PC-3 (cell line): Measurements from ENCODE around the gene MX1. TPM values are rescaled to one million over a fixed set of nuclear protein-coding genes. Genes with fewer than 3 reads are reported as not detected.

ENCODE experiments used
- ATAC-seq: fragments of 200-7000 bp; cut with Tn5 transposase; 2 replicates; pipeline ENCODE4 v1.9.1; 2020; ENCODE audit warnings: mild to moderate bottlenecking, moderate library complexity
- BruUV-seq: library from RNA; stranded (reverse); fragments of 400-500 nt; replicated peaks from 2 replicates; lab custom pipeline; 2021; lab: Mats Ljungman, UMichigan
- CTCF ChIA-PET: fragments of 300-600 bp; sonication (Branson Sonifier 250); formaldehyde crosslinking; loops from one replicate; lab custom pipeline; 2022; ENCODE audit warnings: antibody characterized with exemption; lab: Charles Lee
- POLR2A ChIA-PET: fragments of 300-600 bp; sonication (Branson Sonifier 250); formaldehyde crosslinking; loops from one replicate; lab custom pipeline; 2022; ENCODE audit warnings: antibody characterized with exemption; ENCODE audit not compliant: unreplicated experiment; lab: Charles Lee
- DNase-seq: peaks from one replicate; pipeline ENCODE4 v3.0.0-alpha.2; 2015
- H2AFZ ChIP-seq: fragments of 300-600 bp; sonication (generic); 2 replicates; pipeline ENCODE4 v1.6.0; 2016; ENCODE audit warnings: antibody characterized with exemption, low read length
- H3F3A ChIP-seq: fragments of 300-600 bp; sonication (generic); one replicate; pipeline ENCODE4 v1.6.0; 2017; ENCODE audit warnings: antibody characterized with exemption, low read length, control low read depth, mild to moderate bottlenecking; ENCODE audit not compliant: unreplicated experiment
- H3K27ac ChIP-seq: fragments of 300-600 bp; sonication (generic); 2 replicates; pipeline ENCODE4 v1.5.1; 2016; ENCODE audit warnings: mild to moderate bottlenecking, low read length
- H3K27me3 ChIP-seq: fragments of 300-600 bp; sonication (generic); 2 replicates; pipeline ENCODE4 v1.6.1; 2016; ENCODE audit warnings: low read length, mixed read lengths
- H3K36me3 ChIP-seq: fragments of 300-600 bp; sonication (generic); 2 replicates; pipeline ENCODE4 v1.6.1; 2016; ENCODE audit warnings: low read depth, mixed run types, low read length, mixed read lengths
- H3K4me1 ChIP-seq: fragments of 300-600 bp; sonication (generic); 2 replicates; pipeline ENCODE4 v1.5.1; 2016; ENCODE audit warnings: low read length; ENCODE audit not compliant: insufficient read depth
- H3K4me2 ChIP-seq: fragments of 300-600 bp; sonication (generic); 2 replicates; pipeline ENCODE4 v1.6.0; 2016; ENCODE audit warnings: low read length
- H3K4me3 ChIP-seq: fragments of 300-600 bp; sonication (generic); 2 replicates; pipeline ENCODE4 v1.5.1; 2016; ENCODE audit warnings: mild to moderate bottlenecking, low read length, mixed read lengths
- H3K79me2 ChIP-seq: fragments of 300-600 bp; sonication (generic); 2 replicates; pipeline ENCODE4 v1.6.1; 2017; ENCODE audit warnings: low read length, mixed read lengths
- H3K9ac ChIP-seq: fragments of 300-600 bp; sonication (generic); 2 replicates; pipeline ENCODE4 v1.6.0; 2016; ENCODE audit warnings: mild to moderate bottlenecking, low read length
- H3K9me2 ChIP-seq: fragments of 300-600 bp; sonication (generic); replicated peaks from 2 replicates; pipeline ENCODE4 v1.6.1; 2016; ENCODE audit warnings: mixed run types, low read length, mixed read lengths
- H3K9me3 ChIP-seq: fragments of 300-600 bp; sonication (generic); 2 replicates; pipeline ENCODE4 v1.6.1; 2016; ENCODE audit warnings: low read length, mixed read lengths
- H4K20me1 ChIP-seq: fragments of 300-600 bp; sonication (generic); 2 replicates; pipeline ENCODE4 v1.6.1; 2016; ENCODE audit warnings: low read length, mixed read lengths
- CTCF ChIP-seq: fragments of 300-600 bp; sonication (generic); conservative IDR thresholded peaks from 2 replicates; pipeline ENCODE4 v1.5.1; 2017; ENCODE audit warnings: antibody characterized with exemption, low read depth, mild to moderate bottlenecking, low read length
- EZH2 ChIP-seq: fragments of 300-600 bp; sonication (generic); IDR thresholded peaks from one replicate; pipeline ENCODE4 v1.6.1; 2017; ENCODE audit warnings: antibody characterized with exemption, mild to moderate bottlenecking, low read length; ENCODE audit not compliant: unreplicated experiment
- EZH2phosphoT487 ChIP-seq: fragments of 300-600 bp; sonication (generic); IDR thresholded peaks from 2 replicates; pipeline ENCODE4 v1.6.1; 2018; ENCODE audit warnings: mild to moderate bottlenecking, antibody characterized with exemption, low read length, borderline replicate concordance
- intact Hi-C: fragments of 100-400 bp; cut with micrococcal nuclease; formaldehyde crosslinking; loops from 2 replicates; pipeline ENCODE4 v1.9.0; 2023
- total RNA-seq: library from RNA; depleted of rRNA; stranded (reverse); fragments of >200 nt; gene quantifications from 2 replicates; pipeline ENCODE4 v1.2.3, GENCODE V29; 2014

Gene MX1
- total RNA-seq, 1 experiment from 2014 or later = 12.6 TPM

DNA sequence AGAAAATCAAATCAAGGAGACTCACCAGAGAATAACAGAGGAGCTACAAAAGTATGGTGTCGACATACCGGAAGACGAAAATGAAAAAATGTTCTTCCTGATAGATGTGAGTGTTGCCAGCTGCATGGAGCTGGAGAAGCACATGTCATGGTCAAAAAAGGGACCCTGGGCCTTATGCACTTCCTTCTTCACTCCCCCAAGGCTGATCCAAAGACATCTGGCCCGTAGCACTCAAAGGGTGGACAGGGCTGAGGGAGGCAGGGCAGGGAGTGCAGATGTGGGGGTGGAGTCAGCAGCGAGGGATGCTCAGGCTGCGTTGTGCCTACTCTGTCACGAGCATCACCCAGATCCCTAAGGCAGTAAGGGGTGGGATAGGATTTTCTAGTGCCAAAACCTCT lies 19.4 kb downstream of the MX1 start:
- ChIA-PET CTCF (no interaction called here), POLR2A (interaction anchor here (0.6 kb wide), 1 partner anchor 823 kb away, joined by 3 read pairs; no protein-coding TSS in a partner anchor)
- Histone ChIP-seq H3F3A (no peaks in the 10 kb centered on the region), H3K27me3 (no peaks in the 10 kb centered on the region), H4K20me1 (no peaks in the 10 kb centered on the region), H2AFZ (no peak overlapping the region), H3K9me2 (no peaks in the 10 kb centered on the region), H3K9me3 (no peaks in the 10 kb centered on the region), H3K4me3 (no peak overlapping the region), H3K9ac (no peak overlapping the region), H3K4me2 (no peak overlapping the region), H3K79me2 (no peaks in the 10 kb centered on the region), H3K36me3 (no peaks in the 10 kb centered on the region), H3K27ac (no peak overlapping the region), H3K4me1 (no peaks in the 10 kb centered on the region)
- DNase-seq (no peak), ATAC-seq (no peak)
- no peak for TF ChIP-seq EZH2phosphoT487
- no peak for TF ChIP-seq CTCF
- no TSS peak for BruUV-seq
- intact Hi-C loops = no loop called here

- intact Hi-C loops = no loop called here
Observed at GRCh38 chr21:41446586-41446985, 20.5 kb downstream of the MX1 start.

GRCh38 chr21:41447356-41447755 lies 21.3 kb downstream of the MX1 start:
- H3K27ac ChIP-seq = no peak overlapping the region
- no peaks in the 10 kb centered on the region for H3K36me3 ChIP-seq
- no peaks in the 10 kb centered on the region for H3K79me2 ChIP-seq
- H3K4me3 ChIP-seq = no peak overlapping the region
- no peaks in the 10 kb centered on the region for H3F3A ChIP-seq
- no peak overlapping the region for H3K9ac ChIP-seq
- no peaks in the 10 kb centered on the region for H4K20me1 ChIP-seq
- intact Hi-C loops = no loop called here
- no TSS peak for BruUV-seq
- TF ChIP-seq EZH2 (no peak), EZH2phosphoT487 (no peak), CTCF (no peak)
- CTCF ChIA-PET = no interaction called here
- H3K27me3 ChIP-seq = no peaks in the 10 kb centered on the region
- DNase-seq (no peak), ATAC-seq (no peak)
- peaks cover 6% of the 10 kb centered on the region for H3K4me1 ChIP-seq
- POLR2A ChIA-PET = no interaction called here
- H2AFZ ChIP-seq = no peak overlapping the region
- H3K4me2 ChIP-seq = no peak overlapping the region
- H3K9me3 ChIP-seq = no peaks in the 10 kb centered on the region
- no peaks in the 10 kb centered on the region for H3K9me2 ChIP-seq

More at GRCh38 chr21:41446586-41446985, 20.5 kb downstream of the MX1 start:
- DNase-seq (peak; percentile 33), ATAC-seq (no peak)
- Histone ChIP-seq H3K4me2 (no peak overlapping the region), H3K79me2 (no peaks in the 10 kb centered on the region), H3F3A (no peaks in the 10 kb centered on the region), H3K4me3 (no peak overlapping the region), H2AFZ (no peak overlapping the region), H3K27me3 (no peaks in the 10 kb centered on the region), H3K9ac (no peak overlapping the region), H3K9me2 (no peaks in the 10 kb centered on the region), H3K36me3 (no peaks in the 10 kb centered on the region), H3K27ac (no peak overlapping the region), H4K20me1 (no peaks in the 10 kb centered on the region), H3K9me3 (no peaks in the 10 kb centered on the region), H3K4me1 (no peaks in the 10 kb centered on the region)
- TF ChIP-seq EZH2 (no peak), CTCF (no peak), EZH2phosphoT487 (no peak)
- ChIA-PET CTCF (no interaction called here), POLR2A (no interaction called here)
- BruUV-seq = no TSS peak
